ENCODE results near the gene ME1. TPM values are rescaled to one million over a fixed set of nuclear protein-coding genes. Genes with fewer than 3 reads are reported as not detected.

Gene ME1
- total RNA-seq, 1 donor from 2014 or later, result 3.5 TPM

GRCh38 chr6:83202031-83202430, 228.8 kb downstream of the ME1 start:
- H3K27me3 Mint-ChIP-seq (ENCODE audit: unreplicated experiment), result peaks cover 3% of the 10 kb centered on the region
- no peaks in the 10 kb centered on the region for H3K36me3 Mint-ChIP-seq (ENCODE audit: unreplicated experiment)
- no peak overlapping the region for H3K4me3 Mint-ChIP-seq (ENCODE audit: unreplicated experiment)
- DNase-seq, result no peak
- peaks cover 1% of the 10 kb centered on the region for H3K9me3 Mint-ChIP-seq (ENCODE audit: unreplicated experiment)
- no peak overlapping the region for H3K27ac Mint-ChIP-seq (ENCODE audit: unreplicated experiment)
- no peak for TF ChIP-seq CTCF (IDR thresholded peaks at IDR 0.05; ENCODE audit: partially characterized antibody, unreplicated experiment)
- H3K4me1 Mint-ChIP-seq (ENCODE audit: low read depth, unreplicated experiment), result peaks cover 2% of the 10 kb centered on the region

- Mint-ChIP-seq H3K9me3 (ENCODE audit: unreplicated experiment) (no peaks in the 10 kb centered on the region), H3K27me3 (ENCODE audit: unreplicated experiment) (peaks cover 3% of the 10 kb centered on the region)
- no peak for TF ChIP-seq CTCF (IDR thresholded peaks at IDR 0.05; ENCODE audit: partially characterized antibody, unreplicated experiment)
These were observed 231.0 kb downstream of the ME1 start for GRCh38 chr6:83199863-83200225.

GRCh38 chr6:83199173-83199862, 231.5 kb downstream of the ME1 start:
- DNase-seq, result no peak
- H3K36me3 Mint-ChIP-seq (ENCODE audit: unreplicated experiment), result no peaks in the 10 kb centered on the region
- peaks cover 4% of the 10 kb centered on the region for H3K4me1 Mint-ChIP-seq (ENCODE audit: low read depth, unreplicated experiment)
- H3K9me3 Mint-ChIP-seq (ENCODE audit: unreplicated experiment), result no peaks in the 10 kb centered on the region
- no peak overlapping the region for H3K27ac Mint-ChIP-seq (ENCODE audit: unreplicated experiment)
- TF ChIP-seq CTCF (IDR thresholded peaks at IDR 0.05; ENCODE audit: partially characterized antibody, unreplicated experiment), result no peak
- peaks cover 4% of the 10 kb centered on the region for H3K27me3 Mint-ChIP-seq (ENCODE audit: unreplicated experiment)
- no peak overlapping the region for H3K4me3 Mint-ChIP-seq (ENCODE audit: unreplicated experiment)

More at GRCh38 chr6:83199863-83200225, 231.0 kb downstream of the ME1 start:
- Mint-ChIP-seq H3K4me3 (ENCODE audit: unreplicated experiment) (no peak overlapping the region), H3K36me3 (ENCODE audit: unreplicated experiment) (no peaks in the 10 kb centered on the region), H3K4me1 (ENCODE audit: low read depth, unreplicated experiment) (peaks cover 2% of the 10 kb centered on the region), H3K27ac (ENCODE audit: unreplicated experiment) (no peak overlapping the region)
- no peak for DNase-seq

GRCh38 chr6:83198486-83199172, 232.2 kb downstream of the ME1 start:
- H3K27me3 Mint-ChIP-seq (ENCODE audit: unreplicated experiment), result peaks cover 4% of the 10 kb centered on the region
- H3K27ac Mint-ChIP-seq (ENCODE audit: unreplicated experiment), result no peak overlapping the region
- H3K9me3 Mint-ChIP-seq (ENCODE audit: unreplicated experiment), result no peaks in the 10 kb centered on the region
- no peak overlapping the region for H3K4me3 Mint-ChIP-seq (ENCODE audit: unreplicated experiment)
- no peaks in the 10 kb centered on the region for H3K36me3 Mint-ChIP-seq (ENCODE audit: unreplicated experiment)
- no peak for DNase-seq
- no peak for TF ChIP-seq CTCF (IDR thresholded peaks at IDR 0.05; ENCODE audit: partially characterized antibody, unreplicated experiment)
- H3K4me1 Mint-ChIP-seq (ENCODE audit: low read depth, unreplicated experiment), result peaks cover 6% of the 10 kb centered on the region
